ENCODE measurements around the gene RAB40B.

GRCh38 chr17:82639628-82640027 lies 58.9 kb downstream of the RAB40B start:
- TF ChIP-seq MAX (IDR thresholded peaks at IDR 0.05) (no peak), FOXM1 (IDR thresholded peaks at IDR 0.05; ENCODE audit: borderline replicate concordance, low read depth) (no peak), CEBPB (IDR thresholded peaks at IDR 0.05) (no peak), EP300 (IDR thresholded peaks at IDR 0.05; ENCODE audit: borderline replicate concordance) (no peak)

Data from Ishikawa (cell line).